NCI-H2196 (cell line): ENCODE measurements around the gene UGT2B15.
"Not testable (repeated sequence)": the region's sequence is repeated elsewhere in the genome, so short reads cannot be mapped to it uniquely, and the experiment has no call there.

ENCODE experiments used
- DNase-seq: peaks from one replicate; lab custom pipeline; 2025; ENCODE audit not compliant: unreplicated experiment; lab: John Stamatoyannopoulos, UW

Gene UGT2B15

GRCh38 chr4:68656445-68656973, 13.9 kb downstream of the UGT2B15 start:
- not testable (repeated sequence) for DNase-seq

GRCh38 chr4:68655764-68656444, 14.5 kb downstream of the UGT2B15 start:
- DNase-seq, result no peak

GRCh38 chr4:68654946-68655721, 15.3 kb downstream of the UGT2B15 start:
- DNase-seq, result no peak

- no peak for DNase-seq
These were observed 18.5 kb downstream of the UGT2B15 start for GRCh38 chr4:68651932-68652331.

GRCh38 chr4:68630371-68630770, 40.1 kb downstream of the UGT2B15 start:
- no peak for DNase-seq

- DNase-seq, result not testable (repeated sequence)
These were observed 47.7 kb downstream of the UGT2B15 start for GRCh38 chr4:68622731-68623130.

GRCh38 chr4:68617003-68617698, 53.3 kb downstream of the UGT2B15 start:
- no peak for DNase-seq

- DNase-seq, result no peak
These were observed 54.6 kb downstream of the UGT2B15 start for GRCh38 chr4:68615699-68616422.

- DNase-seq, result no peak
These were observed 56.7 kb downstream of the UGT2B15 start for GRCh38 chr4:68613752-68614151.

GRCh38 chr4:68606240-68606639, 64.2 kb downstream of the UGT2B15 start:
- DNase-seq, result no peak

- no peak for DNase-seq
These were observed 71.3 kb downstream of the UGT2B15 start for GRCh38 chr4:68599150-68599549.

GRCh38 chr4:68597482-68597881, 73.0 kb downstream of the UGT2B15 start:
- DNase-seq, result no peak
